ENCODE data around the gene SPEF1. TPM values are rescaled to one million over a fixed set of nuclear protein-coding genes. Genes with fewer than 3 reads are reported as not detected.

The SPEF1 gene
- total RNA-seq, 2 donors from 2014 or later, result not detected

- Histone ChIP-seq H3K9me3 (no peaks in the 10 kb centered on the region), H3K4me1 (no peaks in the 10 kb centered on the region), H3K9ac (ENCODE audit: low read depth in 2 of 2, low read length in 2 of 2) (no peak overlapping the region), H3K27me3 (no peaks in the 10 kb centered on the region), H3K36me3 (no peaks in the 10 kb centered on the region), H3K4me3 (no peak overlapping the region), H3K27ac (no peak overlapping the region)
- intact Hi-C loops (cut with DNase I), result no loop called here
- no peak for DNase-seq
- no peak for TF ChIP-seq CTCF (IDR thresholded peaks at IDR 0.05)
Observed at GRCh38 chr20:3741836-3742458, 39.3 kb downstream of the SPEF1 start.

- Histone ChIP-seq H3K4me1 (no peaks in the 10 kb centered on the region), H3K27me3 (no peaks in the 10 kb centered on the region), H3K36me3 (no peaks in the 10 kb centered on the region), H3K27ac (no peak overlapping the region), H3K9ac (ENCODE audit: low read depth in 2 of 2, low read length in 2 of 2) (no peak overlapping the region), H3K9me3 (no peaks in the 10 kb centered on the region), H3K4me3 (no peak overlapping the region)
- TF ChIP-seq CTCF (IDR thresholded peaks at IDR 0.05), result no peak
- intact Hi-C loops (cut with DNase I), result no loop called here
- no peak for DNase-seq
Observed at GRCh38 chr20:3740615-3741301, 40.5 kb downstream of the SPEF1 start.

GRCh38 chr20:3739926-3740451, 41.3 kb downstream of the SPEF1 start:
- Histone ChIP-seq H3K27me3 (no peaks in the 10 kb centered on the region), H3K27ac (no peak overlapping the region), H3K9me3 (no peaks in the 10 kb centered on the region), H3K9ac (ENCODE audit: low read depth in 2 of 2, low read length in 2 of 2) (no peak overlapping the region), H3K36me3 (no peaks in the 10 kb centered on the region), H3K4me1 (no peaks in the 10 kb centered on the region), H3K4me3 (no peak overlapping the region)
- intact Hi-C loops (cut with DNase I), result no loop called here
- no peak for DNase-seq
- TF ChIP-seq CTCF (IDR thresholded peaks at IDR 0.05), result no peak

- no peak for TF ChIP-seq CTCF (IDR thresholded peaks at IDR 0.05)
Observed at GRCh38 chr20:3739054-3739925, 42.0 kb downstream of the SPEF1 start.

More at GRCh38 chr20:3739054-3739925, 42.0 kb downstream of the SPEF1 start:
- H3K9ac ChIP-seq (ENCODE audit: low read depth in 2 of 2, low read length in 2 of 2), result no peak overlapping the region
- no peaks in the 10 kb centered on the region for H3K9me3 ChIP-seq
- intact Hi-C loops (cut with DNase I), result no loop called here
- DNase-seq, result no peak
- no peak overlapping the region for H3K27ac ChIP-seq
- peaks cover under 1% of the 10 kb centered on the region for H3K4me1 ChIP-seq
- H3K4me3 ChIP-seq, result no peak overlapping the region
- no peaks in the 10 kb centered on the region for H3K27me3 ChIP-seq
- no peaks in the 10 kb centered on the region for H3K36me3 ChIP-seq

All from colonic mucosa (tissue), 4 donors.